Ovary (tissue), 3 donors: ENCODE results near the gene HECW1.

ENCODE experiments used
- EP300 ChIP-seq: sonication (generic); formaldehyde crosslinking; IDR thresholded peaks from one replicate; pipeline ENCODE4 v1.6.1; 2017; ENCODE audit warnings: antibody characterized with exemption
- POLR2A ChIP-seq: fragments of 450-650 bp; IDR thresholded peaks from one replicate; pipeline ENCODE4 v1.6.1; 2017; ENCODE audit warnings: antibody characterized with exemption, mild to moderate bottlenecking, moderate library complexity
- TF ChIP-seq, protein P1 (sequence below), 3 donors: fragments of 450-650 bp in 2 of 3; fragments of 200-600 bp in 1 of 3; IDR thresholded peaks; one replicate each; pipeline versions ENCODE4 v1.5.1 to v1.8.0; 2016 to 2022; ENCODE audit warnings: antibody characterized with exemption in 3 of 3, mild to moderate bottlenecking in 1 of 3
- donor health status: DM: no; HTN: no; CAD: no.

DNA sequence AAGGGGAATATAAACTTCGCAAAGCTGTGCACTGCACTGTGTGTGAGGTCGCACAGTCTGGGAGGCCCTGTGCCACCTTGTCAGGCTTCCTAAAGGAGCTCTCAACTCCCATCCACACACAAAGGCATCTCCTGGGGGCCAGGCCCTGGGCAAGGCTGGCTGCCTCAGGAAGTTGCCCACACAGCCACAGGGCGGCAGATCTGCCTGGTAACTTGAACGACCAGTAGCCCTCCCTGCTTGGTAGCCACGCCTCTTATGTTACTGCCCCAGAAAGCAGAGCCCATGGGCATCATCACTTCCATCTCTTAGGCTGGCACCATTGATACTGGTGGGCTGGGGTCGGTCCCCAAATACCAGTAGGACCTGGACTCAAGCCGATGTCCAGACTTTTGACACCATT lies 82.8 kb downstream of the HECW1 start:
- TF ChIP-seq, protein P1, sequence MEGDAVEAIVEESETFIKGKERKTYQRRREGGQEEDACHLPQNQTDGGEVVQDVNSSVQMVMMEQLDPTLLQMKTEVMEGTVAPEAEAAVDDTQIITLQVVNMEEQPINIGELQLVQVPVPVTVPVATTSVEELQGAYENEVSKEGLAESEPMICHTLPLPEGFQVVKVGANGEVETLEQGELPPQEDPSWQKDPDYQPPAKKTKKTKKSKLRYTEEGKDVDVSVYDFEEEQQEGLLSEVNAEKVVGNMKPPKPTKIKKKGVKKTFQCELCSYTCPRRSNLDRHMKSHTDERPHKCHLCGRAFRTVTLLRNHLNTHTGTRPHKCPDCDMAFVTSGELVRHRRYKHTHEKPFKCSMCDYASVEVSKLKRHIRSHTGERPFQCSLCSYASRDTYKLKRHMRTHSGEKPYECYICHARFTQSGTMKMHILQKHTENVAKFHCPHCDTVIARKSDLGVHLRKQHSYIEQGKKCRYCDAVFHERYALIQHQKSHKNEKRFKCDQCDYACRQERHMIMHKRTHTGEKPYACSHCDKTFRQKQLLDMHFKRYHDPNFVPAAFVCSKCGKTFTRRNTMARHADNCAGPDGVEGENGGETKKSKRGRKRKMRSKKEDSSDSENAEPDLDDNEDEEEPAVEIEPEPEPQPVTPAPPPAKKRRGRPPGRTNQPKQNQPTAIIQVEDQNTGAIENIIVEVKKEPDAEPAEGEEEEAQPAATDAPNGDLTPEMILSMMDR (IDR thresholded peaks at IDR 0.05) = no peak
- TF ChIP-seq EP300 = no peak
- TF ChIP-seq POLR2A = no peak
